ENCODE results near the gene HCN2.
"Not testable (repeated sequence)": the region's sequence is repeated elsewhere in the genome, so short reads cannot be mapped to it uniquely, and the experiment has no call there.

The HCN2 gene

GRCh38 chr19:602391-603301 lies 13.0 kb downstream of the HCN2 start:
- no peak overlapping the region for H3K4me3 Mint-ChIP-seq
- H3K4me1 Mint-ChIP-seq = no peaks in the 10 kb centered on the region
- H3K36me3 Mint-ChIP-seq = no peaks in the 10 kb centered on the region
- DNase-seq (ENCODE audit: low spot score in 2 of 2) (no peak), ATAC-seq (no peak)
- H3K27ac Mint-ChIP-seq = no peak overlapping the region
- no peaks in the 10 kb centered on the region for H3K9me3 Mint-ChIP-seq

DNA sequence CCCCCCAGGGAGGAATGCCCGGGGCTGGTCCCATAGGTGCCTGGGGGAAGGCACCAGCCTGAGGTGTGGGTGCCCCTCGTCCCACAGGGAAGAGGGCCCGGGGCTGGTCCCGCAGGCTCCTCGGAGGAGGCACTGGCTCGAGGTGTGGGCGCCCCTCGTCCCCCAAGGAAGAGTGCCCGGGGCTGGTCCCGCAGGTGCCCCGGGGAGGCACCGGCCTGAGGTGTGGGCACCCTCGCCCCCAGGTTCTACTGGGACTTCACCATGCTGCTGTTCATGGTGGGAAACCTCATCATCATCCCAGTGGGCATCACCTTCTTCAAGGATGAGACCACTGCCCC lies 13.6 kb downstream of the HCN2 start:
- H3K4me1 Mint-ChIP-seq; H3K27ac Mint-ChIP-seq; ATAC-seq; H3K36me3 Mint-ChIP-seq; H3K4me3 Mint-ChIP-seq; H3K9me3 Mint-ChIP-seq; DNase-seq (ENCODE audit: low spot score in 2 of 2): not testable (repeated sequence)

- H3K36me3 Mint-ChIP-seq; H3K27ac Mint-ChIP-seq; H3K4me1 Mint-ChIP-seq; H3K9me3 Mint-ChIP-seq; ATAC-seq; DNase-seq (ENCODE audit: low spot score in 2 of 2); H3K4me3 Mint-ChIP-seq: not testable (repeated sequence)
Observed at GRCh38 chr19:603779-604178, 14.1 kb downstream of the HCN2 start.

DNA sequence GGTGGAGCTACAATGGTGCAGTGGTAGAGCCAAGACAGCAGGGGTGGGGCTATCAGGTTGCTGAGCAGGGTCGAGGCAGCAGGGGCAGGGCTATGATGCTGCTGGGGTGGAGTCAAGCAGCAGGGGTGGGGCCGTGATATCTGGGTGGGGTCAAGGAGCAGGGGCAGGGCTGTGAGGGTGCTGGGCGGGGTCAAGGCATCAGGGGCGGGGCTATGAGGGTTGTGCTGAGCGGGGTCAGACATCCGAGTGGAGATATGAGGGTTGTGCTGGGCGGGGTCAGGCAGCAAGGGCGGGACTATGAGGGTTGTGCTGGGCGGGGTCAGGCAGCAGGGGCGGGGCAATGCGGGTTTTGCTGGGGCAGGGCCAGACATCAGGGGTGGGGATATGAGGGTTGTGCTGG lies 14.7 kb downstream of the HCN2 start:
- H3K36me3 Mint-ChIP-seq = no peaks in the 10 kb centered on the region
- H3K9me3 Mint-ChIP-seq = no peaks in the 10 kb centered on the region
- DNase-seq (ENCODE audit: low spot score in 2 of 2) (peak in 1 of 2 donors; percentile 70), ATAC-seq (peak; percentile 76)
- no peak overlapping the region for H3K4me3 Mint-ChIP-seq
- no peaks in the 10 kb centered on the region for H3K4me1 Mint-ChIP-seq
- no peak overlapping the region for H3K27ac Mint-ChIP-seq

DNA sequence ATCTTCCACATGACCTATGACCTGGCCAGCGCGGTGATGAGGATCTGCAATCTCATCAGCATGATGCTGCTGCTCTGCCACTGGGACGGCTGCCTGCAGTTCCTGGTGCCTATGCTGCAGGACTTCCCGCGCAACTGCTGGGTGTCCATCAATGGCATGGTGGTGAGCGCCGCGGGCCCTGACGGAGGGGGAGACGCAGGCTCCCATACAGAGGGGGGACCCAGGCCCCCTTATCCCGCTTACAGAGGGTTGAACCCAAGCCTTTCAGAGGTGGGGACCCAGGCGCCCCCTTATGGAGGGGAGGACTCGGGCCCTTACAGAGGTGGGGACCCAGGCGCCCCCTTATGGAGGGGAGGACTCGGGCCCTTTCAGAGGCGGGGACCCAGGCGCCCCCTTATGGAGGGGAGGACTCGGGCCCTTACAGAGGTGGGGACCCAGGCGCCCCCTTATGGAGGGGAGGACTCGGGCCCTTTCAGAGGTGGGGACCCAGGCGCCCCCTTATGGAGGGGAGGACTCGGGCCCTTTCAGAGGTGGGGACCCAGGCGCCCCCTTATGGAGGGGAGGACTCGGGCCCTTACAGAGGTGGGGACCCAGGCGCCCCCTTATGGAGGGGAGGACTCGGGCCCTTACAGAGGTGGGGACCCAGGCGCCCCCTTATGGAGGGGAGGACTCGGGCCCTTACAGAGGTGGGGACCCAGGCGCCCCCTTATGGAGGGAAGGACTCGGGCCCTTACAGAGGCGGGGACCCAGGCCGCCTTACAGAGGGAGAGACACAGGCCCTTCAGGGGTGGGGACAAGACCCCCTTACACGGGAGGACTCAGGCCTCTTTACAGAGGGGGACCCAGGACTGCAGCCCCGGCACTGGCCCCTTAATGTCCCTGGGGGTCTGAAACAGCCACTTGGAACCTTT lies 15.6 kb downstream of the HCN2 start:
- not testable (repeated sequence) for H3K9me3 Mint-ChIP-seq, H3K27ac Mint-ChIP-seq, H3K4me1 Mint-ChIP-seq, H3K4me3 Mint-ChIP-seq, H3K36me3 Mint-ChIP-seq
- peak; percentile 22 for ATAC-seq
- DNase-seq (ENCODE audit: low spot score in 2 of 2) = peak in 1 of 2 donors; percentile 74

- Mint-ChIP-seq H3K9me3 (no peaks in the 10 kb centered on the region), H3K4me1 (peaks cover 18% of the 10 kb centered on the region), H3K36me3 (peaks cover 14% of the 10 kb centered on the region), H3K27ac (no peak overlapping the region), H3K4me3 (no peak overlapping the region)
- DNase-seq (ENCODE audit: low spot score in 2 of 2) = no peak
- no peak for ATAC-seq
Observed at GRCh38 chr19:607301-608154, 17.8 kb downstream of the HCN2 start.

DNA sequence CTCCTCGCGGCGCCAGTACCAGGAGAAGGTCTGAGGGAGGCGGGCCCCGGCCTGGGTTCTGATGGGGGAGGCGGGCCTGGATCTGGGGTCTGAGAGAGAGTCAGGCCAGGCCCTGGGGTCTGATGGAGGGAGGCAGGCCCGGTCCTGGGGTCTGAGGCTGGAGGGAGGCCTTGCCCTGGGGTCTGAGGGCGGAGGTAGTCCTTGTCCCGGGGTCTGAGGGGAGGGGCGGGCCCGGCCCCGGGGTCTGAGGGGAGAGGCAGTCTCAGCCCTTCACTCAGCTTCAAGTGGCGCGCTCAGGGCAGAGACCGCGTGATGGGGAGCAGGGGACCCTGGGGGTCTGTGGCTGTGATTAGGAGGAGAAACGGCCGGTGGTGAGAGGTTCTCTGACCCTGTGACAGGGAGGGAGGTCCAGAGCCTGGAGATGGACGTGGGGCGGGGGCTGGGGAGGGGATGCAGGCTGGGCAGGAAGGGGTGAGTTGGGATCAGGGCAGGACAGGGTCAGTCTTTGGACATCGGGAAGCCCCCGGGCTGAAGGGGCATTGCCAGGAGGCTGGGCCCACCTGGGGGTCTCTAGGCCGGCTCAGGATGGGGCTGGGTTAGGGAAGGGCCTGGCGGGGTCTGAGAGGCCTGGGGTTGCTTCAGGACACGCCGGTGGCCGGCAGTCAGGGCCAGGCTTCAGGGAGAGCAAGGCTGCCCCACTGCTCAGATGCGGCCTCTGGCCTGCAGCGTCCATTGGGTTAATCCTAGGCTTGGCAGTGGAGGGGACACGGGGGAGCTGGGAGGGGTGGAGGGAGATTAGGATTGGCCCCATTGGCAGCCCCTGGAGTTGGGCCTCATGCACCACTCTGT lies 18.7 kb downstream of the HCN2 start:
- no peak for DNase-seq (ENCODE audit: low spot score in 2 of 2)
- ATAC-seq = no peak
- peaks cover 14% of the 10 kb centered on the region for H3K36me3 Mint-ChIP-seq
- no peaks in the 10 kb centered on the region for H3K9me3 Mint-ChIP-seq
- H3K27ac Mint-ChIP-seq = no peak overlapping the region
- H3K4me3 Mint-ChIP-seq = no peak overlapping the region
- H3K4me1 Mint-ChIP-seq = peaks cover 22% of the 10 kb centered on the region

DNA sequence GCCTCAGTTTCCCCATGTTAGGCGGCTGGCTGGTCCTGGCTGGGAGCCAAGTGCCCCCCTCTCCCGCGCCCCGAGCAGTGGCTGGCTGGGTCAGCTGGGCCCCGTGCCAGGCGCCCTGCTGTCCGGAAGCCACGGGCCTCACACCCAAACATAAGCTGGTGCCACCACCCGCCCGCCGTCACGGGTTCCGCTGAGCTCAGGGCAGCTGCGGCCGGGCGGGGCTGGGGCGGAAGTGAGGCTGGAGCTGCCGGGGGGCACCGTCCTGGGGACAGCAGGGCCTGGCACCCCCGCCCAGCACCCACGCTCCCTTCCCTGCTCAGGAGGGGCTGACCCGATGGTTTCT lies 19.3 kb downstream of the HCN2 start:
- no peak for ATAC-seq
- DNase-seq (ENCODE audit: low spot score in 2 of 2) = no peak
- Mint-ChIP-seq H3K4me1 (peaks cover 22% of the 10 kb centered on the region), H3K4me3 (no peak overlapping the region), H3K36me3 (peaks cover 14% of the 10 kb centered on the region), H3K9me3 (no peaks in the 10 kb centered on the region), H3K27ac (no peak overlapping the region)

GRCh38 chr19:610071-610800 lies 20.6 kb downstream of the HCN2 start:
- H3K27ac Mint-ChIP-seq = peak overlapping the region; percentile 92
- no peaks in the 10 kb centered on the region for H3K9me3 Mint-ChIP-seq
- ATAC-seq (peak; percentile 22), DNase-seq (ENCODE audit: low spot score in 2 of 2) (no peak)
- H3K4me1 Mint-ChIP-seq = peaks cover 22% of the 10 kb centered on the region
- H3K36me3 Mint-ChIP-seq = peaks cover 22% of the 10 kb centered on the region
- peak overlapping the region; percentile 84 for H3K4me3 Mint-ChIP-seq

DNA sequence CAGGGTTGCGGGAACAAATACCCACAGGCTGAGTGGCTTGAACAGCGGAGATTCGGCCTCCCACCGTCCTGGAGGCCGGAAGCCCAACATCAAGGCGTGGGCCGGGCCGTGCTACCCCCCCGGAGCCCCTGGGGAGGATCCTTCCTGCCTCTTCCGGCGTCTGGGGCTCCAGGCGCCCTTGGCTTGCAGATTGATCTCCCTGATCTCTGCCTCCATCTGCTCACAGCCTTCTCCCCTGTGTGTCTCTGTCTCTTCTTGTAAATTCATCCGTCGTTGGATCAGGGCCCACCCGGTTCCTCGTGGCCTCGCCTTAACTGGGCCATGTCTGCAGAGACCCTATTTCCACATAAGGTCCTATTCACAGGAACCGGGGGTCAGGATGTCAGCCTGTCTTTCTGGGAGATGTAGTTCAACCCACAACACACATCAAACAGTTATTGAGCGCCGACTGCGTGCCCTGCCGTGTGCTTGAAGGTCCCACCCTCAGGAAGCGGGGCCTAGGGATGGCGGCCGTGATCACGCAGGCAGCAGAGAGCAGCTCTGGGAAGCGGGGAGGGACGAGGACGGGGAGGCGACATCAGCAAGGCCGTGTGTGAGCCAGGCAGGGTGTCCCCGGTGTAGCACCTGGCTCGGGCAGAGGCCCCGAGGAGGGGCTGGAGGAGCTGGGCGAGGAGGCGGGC lies 21.3 kb downstream of the HCN2 start:
- H3K9me3 Mint-ChIP-seq = no peaks in the 10 kb centered on the region
- peak; percentile 34 to 77 for DNase-seq (ENCODE audit: low spot score in 2 of 2)
- H3K4me3 Mint-ChIP-seq = peak overlapping the region; percentile 84
- H3K27ac Mint-ChIP-seq = peak overlapping the region; percentile 92
- peaks cover 22% of the 10 kb centered on the region for H3K4me1 Mint-ChIP-seq
- ATAC-seq = peak; percentile 57
- peaks cover 22% of the 10 kb centered on the region for H3K36me3 Mint-ChIP-seq

GRCh38 chr19:611481-611868 lies 21.8 kb downstream of the HCN2 start:
- peak; percentile 91 for ATAC-seq
- H3K4me1 Mint-ChIP-seq = peaks cover 22% of the 10 kb centered on the region
- DNase-seq (ENCODE audit: low spot score in 2 of 2) = peak; percentile 55 to 87
- H3K36me3 Mint-ChIP-seq = peaks cover 22% of the 10 kb centered on the region
- peak overlapping the region; percentile 92 for H3K27ac Mint-ChIP-seq
- no peaks in the 10 kb centered on the region for H3K9me3 Mint-ChIP-seq
- H3K4me3 Mint-ChIP-seq = peak overlapping the region; percentile 84

DNA sequence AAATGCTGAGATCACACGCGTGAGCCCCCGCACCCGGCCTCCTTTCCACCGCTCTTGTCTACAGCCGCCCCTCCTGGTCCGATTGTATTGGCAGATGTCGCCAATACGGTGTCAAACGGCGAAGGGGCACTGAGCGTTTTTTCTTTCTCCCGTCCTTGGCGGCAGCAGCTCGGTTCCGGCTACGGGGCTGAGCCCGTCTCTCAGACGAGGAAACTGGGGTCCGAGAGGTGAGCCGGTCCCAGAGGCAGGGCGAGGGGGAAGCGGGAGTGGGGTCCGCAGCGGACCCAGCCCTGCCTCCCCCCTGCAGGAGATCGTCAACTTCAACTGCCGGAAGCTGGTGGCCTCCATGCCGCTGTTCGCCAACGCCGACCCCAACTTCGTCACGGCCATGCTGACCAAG lies 23.3 kb downstream of the HCN2 start:
- ATAC-seq (no peak), DNase-seq (ENCODE audit: low spot score in 2 of 2) (no peak)
- Mint-ChIP-seq H3K9me3 (no peaks in the 10 kb centered on the region), H3K4me3 (no peak overlapping the region), H3K4me1 (peaks cover 22% of the 10 kb centered on the region), H3K27ac (no peak overlapping the region), H3K36me3 (peaks cover 31% of the 10 kb centered on the region)

GRCh38 chr19:613732-614567 lies 24.3 kb downstream of the HCN2 start:
- DNase-seq (ENCODE audit: low spot score in 2 of 2) (no peak), ATAC-seq (no peak)
- peaks cover 40% of the 10 kb centered on the region for H3K36me3 Mint-ChIP-seq
- no peak overlapping the region for H3K4me3 Mint-ChIP-seq
- no peak overlapping the region for H3K27ac Mint-ChIP-seq
- peaks cover 22% of the 10 kb centered on the region for H3K4me1 Mint-ChIP-seq
- no peaks in the 10 kb centered on the region for H3K9me3 Mint-ChIP-seq

Measured in stimulated activated effector memory CD8-positive, alpha-beta T cell treated with anti-CD3 and anti-CD28 coated beads, Interleukin-12 subunit alpha, Interleukin-12 subunit beta, amount 100 ng/mL, for 72 hours (primary cell).